Right atrium auricular region (tissue), 2 donors: ENCODE measurements around the gene TBC1D9. TPM values are rescaled to one million over a fixed set of nuclear protein-coding genes. Genes with fewer than 3 reads are reported as not detected.

Experiments used
- DNase-seq: peaks from one replicate; pipeline ENCODE4 v3.0.0-alpha.2; 2019; ENCODE audit warnings: low spot score
- H3K27ac ChIP-seq, 2 donors: fragments of 200-600 bp; sonication (generic); 1 replicate in 1 of 2; 2 replicates in 1 of 2; pipeline ENCODE4 v1.5.1; 2016 to 2019
- H3K27me3 ChIP-seq, 2 donors: fragments of 200-600 bp; sonication (generic); one replicate each; pipeline versions ENCODE4 v1.5.1 to v1.6.0; 2017 to 2019
- H3K36me3 ChIP-seq: fragments of 200-600 bp; sonication (generic); one replicate; pipeline ENCODE4 v1.5.1; 2016
- H3K4me1 ChIP-seq, 2 donors: fragments of 200-600 bp; sonication (generic); one replicate each; pipeline versions ENCODE4 v1.5.1 to v1.6.0; 2017 to 2019
- H3K4me3 ChIP-seq, 2 donors: fragments of 200-600 bp; sonication (generic); 1 replicate in 1 of 2; 2 replicates in 1 of 2; pipeline ENCODE4 v1.5.1; 2017 to 2019; ENCODE audit warnings: mild to moderate bottlenecking in 1 of 2, moderate library complexity in 1 of 2
- H3K9me3 ChIP-seq, 2 donors: fragments of 200-600 bp; sonication (generic); one replicate each; pipeline ENCODE4 v1.5.1; 2019
- total RNA-seq, 2 donors: library from RNA; depleted of rRNA; stranded (reverse); fragments of >200 nt; gene quantifications; one replicate each; pipeline ENCODE4 v1.1.0, GENCODE V29; 2016
- TF ChIP-seq, protein P1 (sequence below), 2 donors: fragments of 200-600 bp; sonication (generic); IDR thresholded peaks; one replicate each; pipeline ENCODE4 v1.5.1; 2019; ENCODE audit warnings: antibody characterized with exemption in 2 of 2

Gene TBC1D9
- total RNA-seq, 2 donors from 2014 or later: 10.9 to 18.8 TPM

- Histone ChIP-seq H3K27ac (no peak overlapping the region), H3K27me3 (no peaks in the 10 kb centered on the region), H3K36me3 (peaks cover 22% of the 10 kb centered on the region), H3K9me3 (no peaks in the 10 kb centered on the region), H3K4me3 (no peak overlapping the region), H3K4me1 (no peaks in the 10 kb centered on the region)
- TF ChIP-seq, protein P1, sequence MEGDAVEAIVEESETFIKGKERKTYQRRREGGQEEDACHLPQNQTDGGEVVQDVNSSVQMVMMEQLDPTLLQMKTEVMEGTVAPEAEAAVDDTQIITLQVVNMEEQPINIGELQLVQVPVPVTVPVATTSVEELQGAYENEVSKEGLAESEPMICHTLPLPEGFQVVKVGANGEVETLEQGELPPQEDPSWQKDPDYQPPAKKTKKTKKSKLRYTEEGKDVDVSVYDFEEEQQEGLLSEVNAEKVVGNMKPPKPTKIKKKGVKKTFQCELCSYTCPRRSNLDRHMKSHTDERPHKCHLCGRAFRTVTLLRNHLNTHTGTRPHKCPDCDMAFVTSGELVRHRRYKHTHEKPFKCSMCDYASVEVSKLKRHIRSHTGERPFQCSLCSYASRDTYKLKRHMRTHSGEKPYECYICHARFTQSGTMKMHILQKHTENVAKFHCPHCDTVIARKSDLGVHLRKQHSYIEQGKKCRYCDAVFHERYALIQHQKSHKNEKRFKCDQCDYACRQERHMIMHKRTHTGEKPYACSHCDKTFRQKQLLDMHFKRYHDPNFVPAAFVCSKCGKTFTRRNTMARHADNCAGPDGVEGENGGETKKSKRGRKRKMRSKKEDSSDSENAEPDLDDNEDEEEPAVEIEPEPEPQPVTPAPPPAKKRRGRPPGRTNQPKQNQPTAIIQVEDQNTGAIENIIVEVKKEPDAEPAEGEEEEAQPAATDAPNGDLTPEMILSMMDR (IDR thresholded peaks at IDR 0.05): no peak
- no peak for DNase-seq
Measured at GRCh38 chr4:140680686-140681085, 75.5 kb downstream of the TBC1D9 start.

- Histone ChIP-seq H3K27me3 (no peaks in the 10 kb centered on the region), H3K4me1 (no peaks in the 10 kb centered on the region), H3K4me3 (no peak overlapping the region), H3K9me3 (no peaks in the 10 kb centered on the region), H3K27ac (no peak overlapping the region), H3K36me3 (peaks cover 22% of the 10 kb centered on the region)
- no peak for DNase-seq
- TF ChIP-seq, protein P1 (IDR thresholded peaks at IDR 0.05): no peak
Measured at GRCh38 chr4:140679576-140679975, 76.6 kb downstream of the TBC1D9 start.

- H3K4me3 ChIP-seq: no peak overlapping the region
- no peak overlapping the region for H3K27ac ChIP-seq
- H3K4me1 ChIP-seq: no peaks in the 10 kb centered on the region
- TF ChIP-seq, protein P1 (IDR thresholded peaks at IDR 0.05): no peak
- peaks cover 22% of the 10 kb centered on the region for H3K36me3 ChIP-seq
- H3K9me3 ChIP-seq: no peaks in the 10 kb centered on the region
- no peak for DNase-seq
- H3K27me3 ChIP-seq: no peaks in the 10 kb centered on the region
Measured at GRCh38 chr4:140675599-140676231, 80.5 kb downstream of the TBC1D9 start.

DNA sequence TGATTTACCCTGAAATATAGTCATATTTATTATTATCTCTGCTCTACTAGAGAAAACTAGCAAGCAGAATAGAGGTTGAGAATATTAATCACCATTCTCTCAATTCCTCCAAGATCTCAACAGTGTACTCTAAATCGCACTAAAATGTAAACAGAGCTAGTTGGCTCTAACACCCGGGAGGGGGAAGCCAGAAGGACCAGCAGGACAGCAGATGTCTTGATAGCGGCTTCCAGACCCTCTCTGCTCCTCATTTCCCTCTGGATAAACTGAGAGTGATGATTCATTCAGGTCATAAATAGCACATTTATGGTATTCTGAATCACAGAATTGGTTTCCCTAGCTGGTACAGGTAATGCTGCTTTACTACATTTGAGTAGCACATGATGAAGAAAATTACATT, 82.5 kb downstream of the TBC1D9 start:
- H3K4me3 ChIP-seq: no peak overlapping the region
- no peaks in the 10 kb centered on the region for H3K9me3 ChIP-seq
- H3K27me3 ChIP-seq: no peaks in the 10 kb centered on the region
- DNase-seq: no peak
- TF ChIP-seq, protein P1 (IDR thresholded peaks at IDR 0.05): no peak
- H3K36me3 ChIP-seq: peaks cover 39% of the 10 kb centered on the region
- H3K27ac ChIP-seq: no peak overlapping the region
- no peaks in the 10 kb centered on the region for H3K4me1 ChIP-seq

DNA sequence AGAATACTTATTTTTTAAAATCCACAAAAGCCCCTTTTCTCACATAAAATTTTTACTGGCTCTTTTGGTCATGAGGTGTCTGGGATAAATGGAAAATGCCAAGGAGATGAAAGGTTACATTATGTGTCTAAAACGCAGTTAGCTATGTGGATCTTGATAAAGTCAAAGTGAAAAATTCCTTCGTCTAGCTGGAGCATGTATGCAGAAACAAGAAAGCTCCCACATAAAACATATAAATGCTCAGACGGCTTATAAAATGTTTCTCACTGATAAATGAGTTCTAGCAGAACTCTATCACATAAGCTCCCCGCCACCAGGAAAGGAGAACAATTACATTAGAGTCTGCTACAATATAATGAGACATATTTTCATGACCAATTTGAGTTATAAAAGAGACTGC, 83.8 kb downstream of the TBC1D9 start:
- no peaks in the 10 kb centered on the region for H3K9me3 ChIP-seq
- no peaks in the 10 kb centered on the region for H3K27me3 ChIP-seq
- H3K4me3 ChIP-seq: no peak overlapping the region
- H3K36me3 ChIP-seq: peaks cover 34% of the 10 kb centered on the region
- no peak overlapping the region for H3K27ac ChIP-seq
- TF ChIP-seq, protein P1 (IDR thresholded peaks at IDR 0.05): no peak
- DNase-seq: no peak
- H3K4me1 ChIP-seq: no peaks in the 10 kb centered on the region

- Histone ChIP-seq H3K4me3 (no peak overlapping the region), H3K27me3 (no peaks in the 10 kb centered on the region), H3K27ac (no peak overlapping the region), H3K36me3 (peaks cover 30% of the 10 kb centered on the region), H3K4me1 (no peaks in the 10 kb centered on the region), H3K9me3 (no peaks in the 10 kb centered on the region)
- no peak for DNase-seq
- TF ChIP-seq, protein P1 (IDR thresholded peaks at IDR 0.05): no peak
Measured at GRCh38 chr4:140668111-140668510, 88.1 kb downstream of the TBC1D9 start.
